ENCODE results near the gene GAB2. TPM values are rescaled to one million over a fixed set of nuclear protein-coding genes. Genes with fewer than 3 reads are reported as not detected.

GAB2 gene
- total RNA-seq, 1 experiment from 2014 or later: 10.0 TPM

DNA sequence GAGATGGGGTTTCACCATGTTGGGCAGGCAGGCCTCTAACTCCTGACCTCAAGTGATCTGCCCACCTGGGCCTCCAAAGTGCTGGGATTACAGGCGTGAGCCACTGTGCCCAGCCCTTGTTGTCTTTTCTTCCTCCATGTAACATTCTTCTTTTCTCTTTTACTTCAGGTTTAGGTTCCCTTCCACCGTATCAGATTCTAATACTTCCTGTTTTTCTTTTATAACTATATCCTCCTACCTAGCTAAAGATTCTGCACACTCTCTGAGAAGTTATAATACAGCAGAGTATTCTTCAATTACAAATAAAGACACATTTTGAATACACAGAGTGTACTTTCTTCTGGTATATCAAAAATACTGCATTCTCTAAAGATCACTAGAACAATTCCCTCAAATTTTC lies 33.2 kb upstream of the GAB2 start:
- H3K4me1 ChIP-seq (ENCODE audit: control insufficient read depth, insufficient read depth, low read length): no peaks in the 10 kb centered on the region
- H3K27me3 ChIP-seq (ENCODE audit: control insufficient read depth, insufficient read depth, low read length): no peaks in the 10 kb centered on the region
- DNase-seq (ENCODE audit: low read depth, low spot score) (no peak), ATAC-seq (no peak)
- in situ Hi-C loops (cut with HindIII; ENCODE audit: low pct_unique_long_range_greater_than_20kb, low sequenced_read_pairs): no loop called here
- BruUV-seq (replicated peaks): no TSS peak
- no peak overlapping the region for H3K4me3 ChIP-seq (ENCODE audit: low read depth in 2 of 2, low read length in 2 of 2)
- H3K9me3 ChIP-seq (ENCODE audit: control insufficient read depth, insufficient read depth, low read depth, low read length): no peaks in the 10 kb centered on the region
- ChIA-PET POLR2A (no interaction called here), CTCF (no interaction called here)
- H3K36me3 ChIP-seq (ENCODE audit: control insufficient read depth, insufficient read depth, low read length): no peaks in the 10 kb centered on the region
- TF ChIP-seq SIN3A (IDR thresholded peaks at IDR 0.05; ENCODE audit: borderline replicate concordance, insufficient read depth, low read depth, low read length) (no peak), POLR2AphosphoS5 (IDR thresholded peaks at IDR 0.05; ENCODE audit: low read depth, low read length) (no peak), TCF7L2 (IDR thresholded peaks at IDR 0.05; ENCODE audit: low read depth, low read length) (no peak)
- TF ChIP-seq, protein P1, sequence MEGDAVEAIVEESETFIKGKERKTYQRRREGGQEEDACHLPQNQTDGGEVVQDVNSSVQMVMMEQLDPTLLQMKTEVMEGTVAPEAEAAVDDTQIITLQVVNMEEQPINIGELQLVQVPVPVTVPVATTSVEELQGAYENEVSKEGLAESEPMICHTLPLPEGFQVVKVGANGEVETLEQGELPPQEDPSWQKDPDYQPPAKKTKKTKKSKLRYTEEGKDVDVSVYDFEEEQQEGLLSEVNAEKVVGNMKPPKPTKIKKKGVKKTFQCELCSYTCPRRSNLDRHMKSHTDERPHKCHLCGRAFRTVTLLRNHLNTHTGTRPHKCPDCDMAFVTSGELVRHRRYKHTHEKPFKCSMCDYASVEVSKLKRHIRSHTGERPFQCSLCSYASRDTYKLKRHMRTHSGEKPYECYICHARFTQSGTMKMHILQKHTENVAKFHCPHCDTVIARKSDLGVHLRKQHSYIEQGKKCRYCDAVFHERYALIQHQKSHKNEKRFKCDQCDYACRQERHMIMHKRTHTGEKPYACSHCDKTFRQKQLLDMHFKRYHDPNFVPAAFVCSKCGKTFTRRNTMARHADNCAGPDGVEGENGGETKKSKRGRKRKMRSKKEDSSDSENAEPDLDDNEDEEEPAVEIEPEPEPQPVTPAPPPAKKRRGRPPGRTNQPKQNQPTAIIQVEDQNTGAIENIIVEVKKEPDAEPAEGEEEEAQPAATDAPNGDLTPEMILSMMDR (IDR thresholded peaks at IDR 0.05): no peak
- TF ChIP-seq, protein P2, sequence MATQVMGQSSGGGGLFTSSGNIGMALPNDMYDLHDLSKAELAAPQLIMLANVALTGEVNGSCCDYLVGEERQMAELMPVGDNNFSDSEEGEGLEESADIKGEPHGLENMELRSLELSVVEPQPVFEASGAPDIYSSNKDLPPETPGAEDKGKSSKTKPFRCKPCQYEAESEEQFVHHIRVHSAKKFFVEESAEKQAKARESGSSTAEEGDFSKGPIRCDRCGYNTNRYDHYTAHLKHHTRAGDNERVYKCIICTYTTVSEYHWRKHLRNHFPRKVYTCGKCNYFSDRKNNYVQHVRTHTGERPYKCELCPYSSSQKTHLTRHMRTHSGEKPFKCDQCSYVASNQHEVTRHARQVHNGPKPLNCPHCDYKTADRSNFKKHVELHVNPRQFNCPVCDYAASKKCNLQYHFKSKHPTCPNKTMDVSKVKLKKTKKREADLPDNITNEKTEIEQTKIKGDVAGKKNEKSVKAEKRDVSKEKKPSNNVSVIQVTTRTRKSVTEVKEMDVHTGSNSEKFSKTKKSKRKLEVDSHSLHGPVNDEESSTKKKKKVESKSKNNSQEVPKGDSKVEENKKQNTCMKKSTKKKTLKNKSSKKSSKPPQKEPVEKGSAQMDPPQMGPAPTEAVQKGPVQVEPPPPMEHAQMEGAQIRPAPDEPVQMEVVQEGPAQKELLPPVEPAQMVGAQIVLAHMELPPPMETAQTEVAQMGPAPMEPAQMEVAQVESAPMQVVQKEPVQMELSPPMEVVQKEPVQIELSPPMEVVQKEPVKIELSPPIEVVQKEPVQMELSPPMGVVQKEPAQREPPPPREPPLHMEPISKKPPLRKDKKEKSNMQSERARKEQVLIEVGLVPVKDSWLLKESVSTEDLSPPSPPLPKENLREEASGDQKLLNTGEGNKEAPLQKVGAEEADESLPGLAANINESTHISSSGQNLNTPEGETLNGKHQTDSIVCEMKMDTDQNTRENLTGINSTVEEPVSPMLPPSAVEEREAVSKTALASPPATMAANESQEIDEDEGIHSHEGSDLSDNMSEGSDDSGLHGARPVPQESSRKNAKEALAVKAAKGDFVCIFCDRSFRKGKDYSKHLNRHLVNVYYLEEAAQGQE (IDR thresholded peaks at IDR 0.05; ENCODE audit: insufficient read depth in 1 of 2, low read depth in 2 of 2, low read length in 1 of 2): no peak
- H3K27ac ChIP-seq (ENCODE audit: low read length): no peak overlapping the region
- intact Hi-C loops (cut with micrococcal nuclease; ENCODE audit: unreplicated experiment): no loop called here

DNA sequence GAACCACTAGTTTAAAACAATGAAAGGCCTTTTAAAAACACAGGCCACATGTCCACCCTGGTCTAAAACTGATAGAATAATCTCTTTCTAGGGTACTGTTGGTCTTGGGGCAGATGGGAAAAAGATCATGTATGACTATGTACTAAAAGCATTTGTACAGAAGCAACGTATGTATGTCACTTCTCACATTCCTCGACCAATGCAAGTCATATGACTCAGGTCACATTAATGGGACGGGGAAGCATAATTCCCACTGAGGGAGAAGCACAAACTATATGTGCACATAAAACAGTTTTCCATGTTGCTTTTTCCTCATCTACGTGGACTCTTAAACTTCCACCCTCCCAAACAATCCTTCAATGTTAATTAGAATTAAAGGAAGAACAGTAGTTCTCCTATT lies 32.2 kb upstream of the GAB2 start:
- intact Hi-C loops (cut with micrococcal nuclease; ENCODE audit: unreplicated experiment) (no loop called here), in situ Hi-C loops (cut with HindIII; ENCODE audit: low pct_unique_long_range_greater_than_20kb, low sequenced_read_pairs) (no loop called here)
- ChIA-PET POLR2A (no interaction called here), CTCF (no interaction called here)
- DNase-seq (ENCODE audit: low read depth, low spot score) (no peak), ATAC-seq (no peak)
- no peaks in the 10 kb centered on the region for H3K4me1 ChIP-seq (ENCODE audit: control insufficient read depth, insufficient read depth, low read length)
- no peaks in the 10 kb centered on the region for H3K27me3 ChIP-seq (ENCODE audit: control insufficient read depth, insufficient read depth, low read length)
- no peaks in the 10 kb centered on the region for H3K9me3 ChIP-seq (ENCODE audit: control insufficient read depth, insufficient read depth, low read depth, low read length)
- H3K27ac ChIP-seq (ENCODE audit: low read length): no peak overlapping the region
- no peak overlapping the region for H3K4me3 ChIP-seq (ENCODE audit: low read depth in 2 of 2, low read length in 2 of 2)
- TF ChIP-seq SIN3A (IDR thresholded peaks at IDR 0.05; ENCODE audit: borderline replicate concordance, insufficient read depth, low read depth, low read length): no peak
- no peak for TF ChIP-seq TCF7L2 (IDR thresholded peaks at IDR 0.05; ENCODE audit: low read depth, low read length)
- TF ChIP-seq, protein P1 (IDR thresholded peaks at IDR 0.05): no peak
- TF ChIP-seq, protein P2 (IDR thresholded peaks at IDR 0.05; ENCODE audit: insufficient read depth in 1 of 2, low read depth in 2 of 2, low read length in 1 of 2): no peak
- no peak for TF ChIP-seq POLR2AphosphoS5 (IDR thresholded peaks at IDR 0.05; ENCODE audit: low read depth, low read length)
- no peaks in the 10 kb centered on the region for H3K36me3 ChIP-seq (ENCODE audit: control insufficient read depth, insufficient read depth, low read length)
- BruUV-seq (replicated peaks): no TSS peak
